ENCODE data around the gene PKDREJ.
"Not testable (repeated sequence)": the region's sequence is repeated elsewhere in the genome, so short reads cannot be mapped to it uniquely, and the experiment has no call there.

The PKDREJ gene, protein sequence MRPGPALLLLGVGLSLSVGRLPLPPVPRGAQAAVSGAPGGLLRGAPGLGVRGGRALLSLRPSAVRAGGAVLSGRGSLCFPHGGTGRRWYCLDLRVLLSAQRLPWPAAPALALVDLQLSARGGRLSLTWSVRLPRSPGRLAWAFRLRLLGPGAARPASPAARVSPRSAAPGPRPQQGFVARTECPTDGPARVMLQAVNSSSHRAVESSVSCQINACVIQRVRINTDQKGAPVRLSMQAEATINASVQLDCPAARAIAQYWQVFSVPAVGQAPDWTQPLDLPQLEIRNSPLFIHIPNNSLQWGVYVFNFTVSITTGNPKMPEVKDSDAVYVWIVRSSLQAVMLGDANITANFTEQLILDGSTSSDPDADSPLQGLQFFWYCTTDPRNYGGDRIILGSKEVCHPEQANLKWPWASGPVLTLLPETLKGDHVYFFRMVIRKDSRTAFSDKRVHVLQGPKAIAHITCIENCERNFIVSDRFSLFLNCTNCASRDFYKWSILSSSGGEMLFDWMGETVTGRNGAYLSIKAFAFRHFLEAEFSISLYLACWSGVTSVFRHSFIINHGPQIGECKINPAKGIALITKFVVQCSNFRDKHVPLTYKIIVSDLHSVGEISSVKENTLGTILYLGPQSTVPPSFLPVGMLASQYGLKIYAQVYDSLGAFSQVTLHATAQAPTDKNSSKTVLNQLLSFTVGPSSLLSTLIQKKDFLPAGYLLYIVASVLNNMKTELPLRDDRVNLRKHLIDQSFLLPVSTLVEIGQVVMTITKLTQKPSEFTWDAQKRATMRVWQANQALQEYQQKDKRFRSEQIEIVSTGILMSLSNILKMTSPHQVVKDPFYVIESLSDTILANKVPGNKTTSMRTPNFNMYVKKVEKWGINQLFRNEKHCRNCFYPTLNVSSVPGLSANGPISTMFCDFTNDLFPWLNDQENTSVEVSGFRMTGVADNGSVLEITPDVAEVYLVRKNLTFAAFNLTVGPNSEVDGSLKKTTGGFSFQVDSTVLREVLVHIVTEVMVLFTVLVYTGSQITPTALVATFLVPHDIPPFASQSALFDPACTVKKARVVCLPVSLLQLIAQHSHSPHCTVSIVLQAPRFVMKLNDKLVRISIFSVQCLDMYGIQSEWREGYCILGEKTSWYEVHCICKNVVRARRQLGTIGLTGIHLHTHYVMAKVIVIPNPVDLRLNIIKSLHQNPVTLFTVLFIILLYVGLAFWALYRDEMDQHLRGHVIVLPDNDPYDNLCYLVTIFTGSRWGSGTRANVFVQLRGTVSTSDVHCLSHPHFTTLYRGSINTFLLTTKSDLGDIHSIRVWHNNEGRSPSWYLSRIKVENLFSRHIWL (N-terminal part only)

DNA sequence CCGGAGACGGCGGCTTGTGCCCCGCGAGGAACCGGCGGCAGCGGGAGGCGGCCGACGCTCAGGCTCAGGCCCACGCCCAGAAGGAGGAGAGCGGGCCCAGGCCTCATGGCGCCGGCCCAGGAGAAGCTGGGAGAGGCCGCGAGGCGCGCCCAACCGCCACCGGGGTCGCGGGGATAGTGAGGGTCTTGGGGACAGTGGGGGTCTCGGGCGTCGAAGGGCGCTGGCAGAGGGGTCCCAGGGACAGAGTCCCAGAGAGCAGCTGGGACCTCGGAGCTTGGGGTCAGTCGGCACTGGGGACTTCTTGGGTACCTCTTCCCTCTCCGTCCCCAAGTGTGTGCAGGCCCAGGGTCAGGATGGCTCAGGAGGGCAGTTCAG, at the start of gene PKDREJ:
Gene PKDREJ, minus strand, starts transcription at position 128 of the 375 bp plus-strand sequence. Its CDS starts 21 bp downstream, at position 107.
- DNase-seq: no peak

DNA sequence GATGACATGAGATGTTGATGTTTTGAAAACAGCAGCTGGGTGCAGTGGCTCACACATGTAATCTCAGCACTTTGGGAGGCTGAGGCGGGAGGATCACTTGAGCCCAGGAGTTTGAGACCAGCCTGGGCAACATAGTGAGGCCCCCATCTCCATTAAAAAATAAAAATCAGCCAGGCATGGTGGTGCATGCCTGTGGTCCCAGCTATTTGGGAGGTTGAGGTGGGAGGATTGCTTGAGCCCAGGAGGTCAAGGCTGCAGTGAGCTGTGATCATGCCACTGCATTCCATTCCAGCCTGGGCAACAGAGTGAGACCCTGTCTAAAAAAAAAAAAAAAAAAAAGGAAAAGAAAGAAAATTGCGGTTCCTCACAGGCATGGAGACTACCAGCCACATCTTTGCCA, 49.7 kb upstream of the PKDREJ start:
- DNase-seq: not testable (repeated sequence)

DNA sequence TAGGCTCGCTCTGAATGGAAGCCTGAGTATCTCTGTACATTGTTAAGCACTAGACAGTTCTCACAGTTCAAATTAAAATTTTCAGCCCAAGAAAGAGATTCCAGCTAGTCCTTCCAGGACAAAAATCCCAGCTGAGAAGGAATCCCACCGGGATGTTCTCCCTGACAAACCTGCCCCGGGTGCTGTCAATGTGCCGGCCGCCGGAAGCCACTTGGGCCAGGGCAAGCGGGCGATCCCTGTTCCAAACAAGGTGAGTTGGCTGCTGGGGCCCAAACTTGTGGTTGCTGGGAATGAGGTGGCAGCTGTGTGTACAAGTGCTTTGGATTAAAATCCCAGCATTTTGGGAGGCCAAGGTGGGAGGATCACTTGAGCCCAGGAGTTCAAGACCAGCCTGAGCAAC, 48.9 kb upstream of the PKDREJ start:
- no peak for DNase-seq

DNA sequence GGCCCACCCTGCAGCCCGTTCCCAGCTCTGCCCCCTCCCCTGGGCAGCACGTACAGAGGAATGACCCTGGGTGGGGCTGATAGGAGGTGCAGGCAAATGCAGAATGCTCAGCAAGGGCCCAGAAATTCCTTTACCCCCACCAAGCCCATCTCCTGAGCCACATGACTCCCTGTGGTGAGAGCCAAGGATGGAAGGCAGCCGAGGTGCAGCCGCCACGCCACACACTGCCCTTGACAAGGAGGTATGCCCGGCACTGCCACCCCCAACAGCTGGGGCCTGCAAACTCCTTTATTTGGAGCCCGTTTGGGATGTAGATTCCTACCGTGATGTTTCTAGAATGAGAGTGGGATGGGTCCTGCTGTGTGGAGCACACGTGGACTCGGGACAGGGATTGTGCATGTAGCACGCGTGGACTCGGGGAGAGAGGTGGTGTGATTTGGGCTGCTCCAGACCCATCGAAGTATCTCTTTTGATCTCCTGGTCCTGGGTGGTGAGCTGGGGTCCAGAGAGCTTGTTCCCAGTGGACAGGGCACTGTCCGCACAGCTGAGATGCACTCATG, 46.5 kb upstream of the PKDREJ start:
- DNase-seq: no peak

DNA sequence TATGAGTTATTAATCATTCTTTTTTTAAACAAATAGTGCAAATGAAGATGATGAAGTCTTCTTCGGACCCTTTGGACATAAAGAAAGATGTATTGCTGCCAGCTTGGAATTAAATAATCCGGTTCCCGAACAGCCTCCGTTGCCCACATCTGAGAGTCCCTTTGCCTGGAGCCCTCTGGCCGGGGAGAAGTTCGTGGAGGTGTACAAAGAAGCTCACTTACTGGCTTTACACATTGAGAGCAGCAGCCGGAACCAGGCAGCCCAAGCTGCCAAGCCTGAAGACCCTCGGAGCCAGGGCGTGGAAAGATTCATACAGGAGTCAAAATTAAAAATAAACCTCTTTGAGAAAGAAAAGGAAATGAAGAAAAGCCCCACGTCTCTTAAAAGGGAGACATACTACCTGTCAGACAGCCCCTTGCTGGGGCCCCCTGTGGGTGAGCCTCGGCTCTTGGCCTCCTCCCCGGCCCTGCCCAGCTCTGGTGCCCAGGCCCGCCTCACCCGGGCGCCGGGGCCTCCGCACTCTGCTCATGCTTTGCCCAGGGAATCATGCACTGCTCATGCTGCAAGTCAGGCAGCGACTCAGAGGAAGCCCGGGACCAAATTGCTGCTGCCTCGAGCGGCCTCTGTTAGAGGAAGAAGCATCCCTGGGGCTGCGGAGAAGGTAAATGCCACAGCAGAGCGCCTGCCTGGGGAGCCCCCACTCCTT, 45.3 kb upstream of the PKDREJ start:
- DNase-seq: no peak

DNA sequence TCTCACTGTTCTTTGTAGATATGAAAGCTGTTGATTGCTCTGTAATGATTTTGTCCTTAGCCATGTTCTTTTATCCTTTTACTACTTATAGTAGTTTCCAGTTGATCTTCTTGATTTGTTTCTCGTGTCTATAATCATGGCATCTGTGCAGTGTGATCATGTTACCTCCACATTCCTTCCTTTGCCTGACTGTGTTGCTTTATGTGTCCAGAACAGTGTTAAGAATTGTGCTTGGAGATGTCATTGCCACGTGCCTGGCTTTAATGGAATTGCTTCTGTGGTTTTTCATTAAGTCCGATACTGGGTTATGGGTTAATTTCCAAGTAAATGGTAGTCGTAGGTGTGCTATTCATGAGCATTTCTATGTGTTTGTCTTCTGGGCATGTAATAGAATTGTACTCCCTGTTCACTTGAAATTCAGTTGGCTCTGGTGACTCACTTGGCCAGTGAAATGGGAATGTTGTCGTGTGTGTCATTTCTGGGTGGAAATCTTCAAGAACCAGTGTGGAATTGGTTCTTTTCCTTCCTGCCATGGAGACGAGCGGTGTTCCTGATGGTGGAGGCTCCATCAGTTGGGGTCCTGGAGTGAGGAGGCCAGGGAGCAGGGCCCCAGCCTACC, 40.3 kb upstream of the PKDREJ start:
- no peak for DNase-seq

DNA sequence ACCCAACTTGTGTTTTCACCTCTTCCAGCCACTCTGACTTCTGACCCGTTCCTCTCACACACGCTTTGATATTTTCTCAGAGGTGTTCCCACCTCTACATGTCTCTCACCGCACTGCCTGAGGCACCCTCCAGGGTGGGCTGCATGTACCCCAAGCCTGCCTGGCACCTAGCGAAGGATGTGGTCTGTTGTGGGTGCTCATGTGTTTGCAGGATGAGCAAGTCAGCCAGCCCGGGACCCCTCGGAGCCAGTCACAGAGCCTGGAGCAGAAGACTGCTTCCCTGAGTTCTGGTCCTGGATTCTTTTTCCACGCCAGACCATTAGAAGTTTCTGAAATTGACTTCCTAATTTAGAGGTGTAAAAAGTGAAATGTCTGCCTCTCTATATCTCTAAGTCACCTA, 37.3 kb upstream of the PKDREJ start:
- no peak for DNase-seq

DNA sequence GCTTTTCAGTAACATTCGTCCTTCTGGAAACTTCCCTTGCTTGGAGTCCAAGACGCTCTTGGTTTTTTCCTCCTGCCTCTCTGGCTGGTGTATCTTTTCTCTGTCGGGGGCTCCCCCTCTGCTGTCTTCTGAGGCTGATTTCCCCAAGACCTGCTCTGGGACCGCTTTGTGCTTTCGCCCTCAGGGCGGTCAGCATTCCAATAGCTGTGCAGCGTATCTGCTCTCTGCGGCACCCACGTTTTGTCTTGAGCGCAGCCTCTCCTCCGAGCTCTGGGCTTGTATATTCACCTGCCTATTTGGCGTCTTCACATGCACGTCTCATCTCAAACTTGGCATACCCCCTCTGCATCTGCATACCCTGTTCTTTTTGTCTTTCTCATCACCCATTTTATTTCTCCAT, 36.0 kb upstream of the PKDREJ start:
- DNase-seq: no peak

DNA sequence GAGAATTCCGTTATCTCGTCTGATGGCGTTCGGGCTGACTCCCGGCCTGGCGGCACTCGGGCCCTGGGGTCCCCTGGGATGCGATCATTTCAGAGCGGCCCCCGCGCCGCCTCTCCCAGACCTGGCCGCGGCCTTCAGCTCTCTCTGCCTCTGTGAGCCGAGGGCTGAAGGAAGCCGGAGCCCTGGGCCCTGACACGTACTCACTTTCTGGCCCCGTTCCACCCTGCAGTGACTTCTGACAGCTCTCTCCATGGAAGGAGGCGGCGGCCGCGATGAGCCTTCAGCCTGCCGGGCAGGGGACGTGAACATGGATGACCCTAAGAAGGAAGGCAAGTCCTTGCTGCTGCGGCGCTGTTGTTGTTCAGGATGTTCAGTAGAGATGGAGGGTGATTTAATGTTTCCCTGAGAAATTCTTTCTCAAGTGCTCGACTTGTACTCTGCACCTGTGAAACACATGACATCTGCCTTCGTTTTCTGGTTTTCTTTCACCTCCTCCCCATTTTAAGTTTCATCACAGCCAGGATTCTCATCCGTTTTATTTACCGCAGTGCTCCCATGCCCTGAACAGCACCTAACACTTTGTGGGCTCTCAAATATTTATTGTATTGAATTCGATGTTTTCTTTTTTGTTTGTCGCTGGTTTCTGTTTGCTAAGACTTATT, 34.1 kb upstream of the PKDREJ start:
- no peak for DNase-seq

DNA sequence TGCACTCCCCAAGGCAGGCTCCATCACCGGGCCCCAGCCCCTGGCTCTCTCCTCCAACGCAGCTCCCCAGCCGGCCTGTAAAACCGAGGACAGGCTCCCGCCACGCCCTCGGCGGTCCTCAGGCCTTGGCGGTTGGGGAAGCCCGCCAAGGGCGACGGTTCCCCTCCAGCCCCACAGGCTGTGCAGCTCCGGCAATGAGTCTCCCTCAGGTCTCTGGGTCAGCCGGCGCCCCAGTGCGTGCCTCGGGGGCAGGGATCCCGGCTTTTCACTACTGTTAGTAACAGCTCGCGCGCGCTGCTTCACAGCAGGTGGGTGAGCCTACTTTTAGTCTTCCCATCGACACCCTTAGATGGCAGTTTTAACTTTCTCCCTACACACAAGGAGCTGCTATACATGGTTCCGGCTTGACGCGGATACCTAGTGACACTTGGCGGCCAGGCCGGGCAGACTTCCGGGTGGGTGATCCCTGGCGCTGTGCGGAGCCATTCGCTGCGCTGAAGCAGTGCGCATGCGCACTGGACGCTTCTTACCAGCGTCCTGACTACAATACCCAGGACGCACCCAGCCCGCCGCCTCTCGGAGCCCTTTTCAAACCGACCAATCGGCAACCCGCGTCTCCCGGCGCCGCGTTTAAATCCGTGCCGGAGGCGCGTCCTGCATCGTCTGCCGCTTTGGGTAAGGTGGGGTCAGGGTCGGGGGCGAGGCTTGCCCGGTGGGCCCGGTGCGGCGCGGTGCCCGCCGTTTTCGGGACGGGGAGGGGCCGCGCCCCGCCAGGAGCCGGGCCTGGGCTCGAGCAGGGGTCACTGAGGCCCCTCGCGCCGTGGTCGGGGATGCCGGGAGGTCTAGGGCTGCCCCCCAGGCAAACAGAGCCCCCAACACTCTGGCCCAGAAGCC, 33.4 kb upstream of the PKDREJ start, which contains the start of gene GTSE1:
Gene GTSE1, plus strand, starts transcription at position 614 of the 894 bp plus-strand sequence. CDS start 531 bp downstream, outside the sequence.
- peak; percentile 84 for DNase-seq

DNA sequence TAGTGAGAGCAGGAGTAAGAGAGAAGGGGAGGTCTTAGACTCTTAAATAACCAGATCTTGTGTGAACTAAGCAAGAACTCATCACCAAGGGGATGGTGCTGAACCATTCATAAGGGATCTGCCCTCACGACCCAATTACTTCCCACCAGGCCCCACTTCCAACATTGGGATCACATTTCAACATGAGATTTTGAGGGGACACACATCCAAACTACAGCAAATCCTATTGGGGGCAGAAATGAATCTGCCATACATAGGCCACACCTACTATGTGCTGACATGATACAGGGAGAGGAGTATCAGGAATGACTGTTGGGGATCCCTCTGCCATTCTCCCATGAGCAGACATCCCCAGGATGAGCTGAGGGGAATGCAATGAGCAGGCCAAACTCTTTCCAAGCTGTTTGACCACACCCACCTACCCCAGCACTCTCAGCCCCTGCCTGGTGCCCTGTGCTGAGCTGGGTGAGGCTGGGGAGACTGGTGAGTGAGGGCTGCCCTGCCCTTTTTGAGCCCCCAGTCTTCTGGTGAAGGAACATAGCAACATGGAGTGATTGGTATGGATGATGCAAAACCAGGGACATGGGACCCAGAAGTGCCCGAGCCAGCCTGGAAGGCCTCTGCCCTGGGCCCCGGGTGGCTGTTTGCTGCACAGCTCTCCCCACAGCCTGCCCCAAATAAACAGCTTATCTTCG, 32.3 kb upstream of the PKDREJ start:
- DNase-seq: no peak

DNA sequence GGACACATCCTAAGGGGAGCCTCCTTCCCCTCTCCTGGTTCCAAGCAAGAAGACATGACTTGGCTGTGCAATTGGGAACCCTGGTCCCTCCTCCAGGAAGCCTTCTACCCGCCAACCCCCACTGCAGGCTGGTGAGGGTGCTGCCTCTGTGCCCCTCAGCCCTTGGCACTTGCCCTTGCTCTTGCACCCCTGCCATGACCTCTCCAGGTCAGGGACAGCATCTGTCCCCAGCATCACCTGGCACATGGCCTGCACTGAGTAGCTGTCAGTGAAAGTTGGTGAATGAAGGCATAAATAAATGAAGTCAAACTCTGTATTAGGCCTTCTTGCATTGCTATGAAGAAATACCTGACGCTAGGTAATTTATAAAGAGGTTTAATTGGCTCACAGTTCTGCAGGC, 31.6 kb upstream of the PKDREJ start:
- DNase-seq: no peak

DNA sequence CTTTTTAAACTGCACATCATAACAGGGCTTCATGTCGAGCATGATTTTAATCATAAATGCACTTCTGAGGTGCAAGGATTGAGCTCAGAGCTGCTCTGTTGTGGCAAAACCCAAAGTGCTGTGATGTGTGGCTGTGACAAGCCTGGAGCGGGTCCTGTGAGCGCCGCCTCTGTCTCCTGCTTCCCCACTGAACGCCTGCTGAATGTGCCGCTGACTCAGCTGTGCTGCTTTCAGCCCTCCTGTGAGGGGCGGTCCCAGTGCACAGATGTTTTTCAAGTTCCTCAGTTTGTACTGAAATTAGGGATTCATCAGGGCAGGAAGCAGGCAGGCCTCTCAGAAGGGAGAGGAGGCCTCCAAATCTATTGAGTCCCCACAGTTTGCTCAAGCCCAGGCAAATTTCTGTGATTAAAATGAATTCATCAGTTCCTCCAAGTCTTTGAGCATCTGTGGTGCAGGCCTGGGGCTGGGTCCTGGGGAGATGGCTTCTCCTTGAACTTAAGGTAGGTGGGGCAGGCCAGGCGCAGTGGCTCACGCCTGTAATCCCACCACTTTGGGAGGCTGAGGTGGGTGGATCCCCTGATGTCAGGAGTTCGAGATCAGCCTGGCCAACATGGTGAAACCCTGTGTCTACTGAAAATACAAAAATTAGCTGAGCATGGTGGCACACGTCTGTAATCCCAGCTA, 30.6 kb upstream of the PKDREJ start:
- DNase-seq: no peak

DNA sequence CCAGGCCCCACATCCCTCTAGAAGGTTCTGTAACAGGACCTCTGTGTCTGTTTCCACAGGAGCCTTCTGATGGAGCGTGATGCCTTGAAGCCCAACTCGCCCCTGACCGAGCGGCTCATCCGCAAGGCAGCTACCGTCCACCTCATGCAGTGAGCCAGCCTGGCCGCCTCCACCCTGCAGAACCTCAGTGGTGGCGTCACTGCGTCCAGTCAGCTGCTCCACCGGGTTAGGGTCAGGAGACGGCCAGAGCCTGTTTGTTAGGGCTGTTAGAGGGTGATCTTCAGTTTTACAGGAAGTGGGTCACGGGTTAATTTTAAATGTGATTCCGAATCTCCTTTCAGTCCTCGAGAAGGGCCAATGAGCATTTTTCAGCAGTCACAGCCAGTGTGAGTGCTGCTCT, 29.6 kb upstream of the PKDREJ start:
- DNase-seq: no peak

DNA sequence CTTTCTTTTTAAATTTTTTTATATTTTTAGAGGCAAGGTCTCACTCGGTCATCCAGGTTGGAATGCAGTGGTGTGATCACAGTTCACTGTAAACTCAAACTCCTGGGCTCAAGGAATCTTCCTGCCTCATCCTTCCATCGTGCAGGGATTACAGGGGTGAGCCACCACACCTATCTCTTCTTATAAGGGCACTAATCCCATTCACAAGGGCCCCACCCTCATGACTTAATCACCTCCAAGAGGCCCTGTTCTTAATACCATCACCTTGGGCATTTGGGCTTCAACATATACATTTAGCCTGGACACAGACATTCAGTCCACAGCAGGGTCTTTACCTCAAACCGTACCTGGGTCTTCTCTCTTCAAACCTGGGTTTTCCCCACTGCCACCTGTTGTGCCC, 29.0 kb upstream of the PKDREJ start:
- no peak for DNase-seq

DNA sequence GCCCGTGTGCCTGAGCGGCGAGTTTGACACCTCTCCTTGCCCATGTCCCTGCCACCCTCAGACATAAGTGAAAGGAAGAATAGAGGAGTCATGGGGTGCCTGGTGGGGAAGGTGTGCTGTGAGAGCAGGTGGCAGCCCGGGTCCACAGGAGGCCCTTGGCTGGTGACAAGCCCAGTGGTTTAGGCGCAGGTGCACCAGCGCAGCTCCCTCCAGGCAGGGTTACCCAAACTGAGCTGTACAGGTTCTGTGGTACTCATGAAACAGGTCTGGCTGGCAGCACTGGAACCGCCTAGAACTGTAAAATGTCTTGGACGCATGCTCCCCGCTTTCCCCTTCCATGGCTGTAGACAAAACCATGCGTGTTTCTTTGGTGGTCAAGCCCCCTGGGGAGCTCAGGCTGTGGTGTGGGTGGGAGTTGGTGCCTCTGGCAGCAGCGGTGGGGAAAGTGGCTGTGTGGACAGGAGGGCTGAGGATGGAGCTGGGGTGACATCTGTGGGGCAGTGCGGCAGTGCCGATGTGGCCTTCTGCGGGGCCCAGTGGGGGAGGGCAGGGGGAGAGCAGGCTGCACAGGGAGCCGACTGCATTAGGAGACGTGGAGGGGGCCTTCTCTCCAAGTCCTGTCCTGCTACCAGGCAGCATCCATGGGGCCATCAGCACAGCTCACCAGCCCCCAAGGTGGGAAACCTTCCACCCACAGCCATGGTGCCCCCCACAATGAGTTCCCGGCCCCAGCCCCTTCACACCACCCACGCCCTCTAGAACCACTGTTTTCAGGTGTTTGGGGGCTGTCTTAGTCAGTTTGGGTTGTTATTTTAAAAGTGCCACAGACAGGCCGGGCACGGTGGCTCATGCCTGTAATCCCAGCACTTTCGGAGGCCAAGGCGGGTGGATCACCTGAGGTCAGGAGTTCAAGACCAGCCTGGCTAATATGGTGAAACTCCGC, 28.0 kb upstream of the PKDREJ start:
- no peak for DNase-seq

DNA sequence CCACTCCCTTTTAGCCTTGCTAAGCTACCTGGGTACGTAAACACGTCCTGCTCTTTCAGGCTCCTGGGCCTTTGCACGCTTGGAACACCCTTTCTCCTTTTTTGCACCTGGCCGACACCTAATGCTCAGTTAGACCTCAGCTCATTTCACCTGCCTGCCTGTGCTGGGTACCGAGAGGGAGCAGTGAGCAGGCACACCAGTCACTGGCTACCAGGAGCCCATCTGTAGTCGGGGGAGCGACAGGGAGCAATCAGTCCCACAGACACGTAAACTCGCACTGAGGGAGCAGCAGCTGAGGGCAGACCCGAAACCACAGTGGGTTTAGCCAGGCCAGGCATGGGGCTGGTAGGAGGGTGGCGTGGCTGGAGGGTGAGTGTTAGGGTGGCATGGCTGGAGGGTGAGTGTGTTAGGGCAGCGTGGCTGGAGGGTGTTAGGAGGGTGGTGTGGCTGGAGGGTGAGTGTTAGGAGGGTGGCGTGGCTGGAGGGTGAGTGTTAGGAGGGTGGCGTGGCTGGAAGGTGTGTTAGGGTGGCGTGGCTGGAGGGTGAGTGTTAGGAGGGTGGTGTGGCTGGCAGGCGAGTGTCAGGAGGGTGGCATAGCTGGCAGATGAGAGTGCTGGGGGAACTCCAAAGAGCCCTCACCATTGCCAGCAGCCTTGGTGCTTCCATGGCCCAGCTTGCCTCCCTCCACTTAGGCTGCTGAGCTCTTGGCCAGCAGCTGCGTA, 27.1 kb upstream of the PKDREJ start:
- no peak for DNase-seq
